Measurements from ENCODE around the gene SLC43A3. TPM values are rescaled to one million over a fixed set of nuclear protein-coding genes. Genes with fewer than 3 reads are reported as not detected.

Gene SLC43A3
- total and polyA plus RNA-seq, 9 of the 15 experiments (the other 6 are each of a cell fraction or from before 2014, with no cell fraction given), result 63.7 to 281 (median 139) TPM

DNA sequence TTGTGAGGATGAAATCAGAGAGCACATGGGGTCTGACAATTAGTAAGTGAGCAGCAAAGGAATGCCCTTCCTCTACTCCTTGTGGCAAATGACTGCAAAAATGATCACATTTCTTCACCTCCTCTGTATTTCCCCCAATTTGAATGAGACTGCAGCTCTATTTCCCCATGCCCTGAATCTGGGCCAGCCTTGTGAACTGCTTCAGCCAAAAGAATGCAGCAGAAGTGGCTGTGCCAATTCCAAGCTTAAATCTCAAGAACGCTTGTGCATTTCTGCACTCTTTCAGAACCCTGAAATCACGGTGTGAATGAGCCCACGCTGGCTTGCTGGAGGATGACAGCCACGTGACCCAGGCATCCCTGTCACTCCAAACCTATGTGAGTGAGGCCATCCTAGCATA is 9.9 kb downstream of the SLC43A3 start:
- no TSS peak for BruUV-seq (replicated peaks)
- H3K9me1 ChIP-seq (ENCODE audit: control insufficient read depth, insufficient read depth, low read length), result no peaks in the 10 kb centered on the region
- CTCF ChIA-PET (ENCODE audit: low intra/inter-chr PET ratio), result no interaction called here
- H3K27ac ChIP-seq (ENCODE audit: extremely low read depth, low read depth, low read length), result no peak overlapping the region; the same call in 2 of the 3 replicates
- POLR2A ChIA-PET, result interaction anchor here (1.4 to 4.6 kb wide), 2 partner anchors 8 to 14 kb away, joined by 4 to 18 read pairs; no protein-coding TSS in a partner anchor
- no peak overlapping the region for H3K9ac ChIP-seq (ENCODE audit: insufficient read depth in 1 of 2, low read depth in 2 of 2, low read length in 2 of 2)
- no peak overlapping the region for H3K4me2 ChIP-seq (ENCODE audit: insufficient read depth, low read length)
- no peak for ATAC-seq
- FAIRE-seq, result no peak
- H3K36me3 ChIP-seq (ENCODE audit: control insufficient read depth, insufficient read depth, low read length), result peaks cover 99% of the 10 kb centered on the region
- no peak overlapping the region for H3K4me3 ChIP-seq
- intact Hi-C loops (cut with micrococcal nuclease) (no loop called here), in situ Hi-C loops (cut with MboI) (no loop called here)
- peaks cover 13% of the 10 kb centered on the region for H4K20me1 ChIP-seq (replicated peaks; ENCODE audit: control insufficient read depth, insufficient read depth, low read length)
- no peak overlapping the region for H2AFZ ChIP-seq (ENCODE audit: low read depth, low read length)
- no peaks in the 10 kb centered on the region for H3K9me3 ChIP-seq (replicated peaks; ENCODE audit: control insufficient read depth, insufficient read depth, low read depth, low read length)
- no peaks in the 10 kb centered on the region for H3K27me3 ChIP-seq (ENCODE audit: control insufficient read depth in 2 of 2, insufficient read depth in 2 of 2, low read length in 2 of 2)
- WGBS (ENCODE audit: insufficient coverage, low coverage, missing lambda C conversion rate), result 96% methylated on average over 4 of the region's 4 CpGs
- no peak for DNase-seq (ENCODE audit: extremely low read depth in 1 of 4, low spot score in 3 of 4)
- peaks cover 76% of the 10 kb centered on the region for H3K79me2 ChIP-seq (ENCODE audit: control insufficient read depth, insufficient read depth, low read length)
- no peaks in the 10 kb centered on the region; a peak in 3 of 5 replicates for H3K4me1 ChIP-seq (replicated peaks in 1 of 2; ENCODE audit: control insufficient read depth in 2 of 2, insufficient read depth in 2 of 2, low read length in 2 of 2)
- TF ChIP-seq, protein P1, sequence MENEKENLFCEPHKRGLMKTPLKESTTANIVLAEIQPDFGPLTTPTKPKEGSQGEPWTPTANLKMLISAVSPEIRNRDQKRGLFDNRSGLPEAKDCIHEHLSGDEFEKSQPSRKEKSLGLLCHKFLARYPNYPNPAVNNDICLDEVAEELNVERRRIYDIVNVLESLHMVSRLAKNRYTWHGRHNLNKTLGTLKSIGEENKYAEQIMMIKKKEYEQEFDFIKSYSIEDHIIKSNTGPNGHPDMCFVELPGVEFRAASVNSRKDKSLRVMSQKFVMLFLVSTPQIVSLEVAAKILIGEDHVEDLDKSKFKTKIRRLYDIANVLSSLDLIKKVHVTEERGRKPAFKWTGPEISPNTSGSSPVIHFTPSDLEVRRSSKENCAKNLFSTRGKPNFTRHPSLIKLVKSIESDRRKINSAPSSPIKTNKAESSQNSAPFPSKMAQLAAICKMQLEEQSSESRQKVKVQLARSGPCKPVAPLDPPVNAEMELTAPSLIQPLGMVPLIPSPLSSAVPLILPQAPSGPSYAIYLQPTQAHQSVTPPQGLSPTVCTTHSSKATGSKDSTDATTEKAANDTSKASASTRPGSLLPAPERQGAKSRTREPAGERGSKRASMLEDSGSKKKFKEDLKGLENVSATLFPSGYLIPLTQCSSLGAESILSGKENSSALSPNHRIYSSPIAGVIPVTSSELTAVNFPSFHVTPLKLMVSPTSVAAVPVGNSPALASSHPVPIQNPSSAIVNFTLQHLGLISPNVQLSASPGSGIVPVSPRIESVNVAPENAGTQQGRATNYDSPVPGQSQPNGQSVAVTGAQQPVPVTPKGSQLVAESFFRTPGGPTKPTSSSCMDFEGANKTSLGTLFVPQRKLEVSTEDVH (IDR thresholded peaks at IDR 0.05; ENCODE audit: low read depth, partially characterized antibody), result no peak
- TF ChIP-seq HDGF (IDR thresholded peaks at IDR 0.05) (no peak), ZNF561 (CRISPR knock-in tag; conservative IDR thresholded peaks at IDR 0.05) (no peak), ZBTB43 (CRISPR knock-in tag; IDR thresholded peaks at IDR 0.05) (no peak), C11orf30 (IDR thresholded peaks at IDR 0.05; ENCODE audit: low read depth) (no peak), FUS (optimal IDR thresholded peaks at IDR 0.05; ENCODE audit: low read depth, low read length) (no peak), RAD21 (CRISPR knock-in tag; conservative IDR thresholded peaks at IDR 0.05 in 1 of 2, IDR thresholded peaks at IDR 0.05 in 1 of 2) (no peak), SFPQ (IDR thresholded peaks at IDR 0.05; ENCODE audit: low read depth, low read length) (no peak), PBX2 (CRISPR knock-in tag; IDR thresholded peaks at IDR 0.05; ENCODE audit: low read depth) (no peak), PBX2 (tag; conservative IDR thresholded peaks at IDR 0.05; ENCODE audit: low read depth) (no peak), STAG1 (CRISPR knock-in tag; IDR thresholded peaks at IDR 0.05; ENCODE audit: borderline replicate concordance) (no peak), DIDO1 (tag; IDR thresholded peaks at IDR 0.05; ENCODE audit: low read depth) (no peak), BRF1 (IDR thresholded peaks at IDR 0.05; ENCODE audit: borderline replicate concordance, extremely low read depth, insufficient read length) (no peak), ZNF445 (CRISPR knock-in tag; IDR thresholded peaks at IDR 0.05; ENCODE audit: low read depth) (no peak)

Measured in K562 (cell line).